C4-2B (cell line): Measurements from ENCODE around the gene ANKS6.

Experiments used
- ZFX ChIP-seq: fragments of 450-650 bp; IDR thresholded peaks from 2 replicates; pipeline ENCODE4 v1.6.1; 2017
- TF ChIP-seq, protein P1 (sequence below): fragments of 450-650 bp; conservative IDR thresholded peaks from 2 replicates; pipeline ENCODE4 v1.5.1; 2017; ENCODE audit warnings: mild to moderate bottlenecking

DNA sequence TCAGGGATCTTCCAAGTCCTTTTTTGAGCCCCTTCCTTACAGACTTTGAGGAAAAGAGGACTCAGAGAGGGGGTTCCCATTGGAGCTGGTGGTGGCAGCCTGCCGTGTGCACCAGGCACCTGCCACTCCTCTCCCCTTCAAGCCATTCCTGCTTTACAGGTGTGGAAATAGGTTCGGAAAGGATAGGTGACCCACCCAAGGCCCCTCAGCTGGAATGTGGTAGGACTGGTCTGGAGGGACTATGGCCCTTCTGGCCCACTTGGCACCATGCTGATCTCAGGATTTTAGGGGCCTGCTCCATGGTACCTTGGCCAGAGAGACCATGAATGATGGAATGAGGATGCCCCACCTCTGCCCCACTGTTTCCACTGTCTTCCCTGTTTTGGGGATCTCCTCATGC lies 12.5 kb upstream of the ANKS6 start:
- TF ChIP-seq, protein P1, sequence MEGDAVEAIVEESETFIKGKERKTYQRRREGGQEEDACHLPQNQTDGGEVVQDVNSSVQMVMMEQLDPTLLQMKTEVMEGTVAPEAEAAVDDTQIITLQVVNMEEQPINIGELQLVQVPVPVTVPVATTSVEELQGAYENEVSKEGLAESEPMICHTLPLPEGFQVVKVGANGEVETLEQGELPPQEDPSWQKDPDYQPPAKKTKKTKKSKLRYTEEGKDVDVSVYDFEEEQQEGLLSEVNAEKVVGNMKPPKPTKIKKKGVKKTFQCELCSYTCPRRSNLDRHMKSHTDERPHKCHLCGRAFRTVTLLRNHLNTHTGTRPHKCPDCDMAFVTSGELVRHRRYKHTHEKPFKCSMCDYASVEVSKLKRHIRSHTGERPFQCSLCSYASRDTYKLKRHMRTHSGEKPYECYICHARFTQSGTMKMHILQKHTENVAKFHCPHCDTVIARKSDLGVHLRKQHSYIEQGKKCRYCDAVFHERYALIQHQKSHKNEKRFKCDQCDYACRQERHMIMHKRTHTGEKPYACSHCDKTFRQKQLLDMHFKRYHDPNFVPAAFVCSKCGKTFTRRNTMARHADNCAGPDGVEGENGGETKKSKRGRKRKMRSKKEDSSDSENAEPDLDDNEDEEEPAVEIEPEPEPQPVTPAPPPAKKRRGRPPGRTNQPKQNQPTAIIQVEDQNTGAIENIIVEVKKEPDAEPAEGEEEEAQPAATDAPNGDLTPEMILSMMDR, result no peak
- no peak for TF ChIP-seq ZFX
